SW480 (cell line): ENCODE results near the gene AMIGO2.
"Not testable (repeated sequence)": the region's sequence is repeated elsewhere in the genome, so short reads cannot be mapped to it uniquely, and the experiment has no call there.

Source experiments
- DNase-seq: peaks from one replicate; pipeline ENCODE4 v3.0.0-alpha.2; 2016; ENCODE audit warnings: low spot score

AMIGO2 gene

DNA sequence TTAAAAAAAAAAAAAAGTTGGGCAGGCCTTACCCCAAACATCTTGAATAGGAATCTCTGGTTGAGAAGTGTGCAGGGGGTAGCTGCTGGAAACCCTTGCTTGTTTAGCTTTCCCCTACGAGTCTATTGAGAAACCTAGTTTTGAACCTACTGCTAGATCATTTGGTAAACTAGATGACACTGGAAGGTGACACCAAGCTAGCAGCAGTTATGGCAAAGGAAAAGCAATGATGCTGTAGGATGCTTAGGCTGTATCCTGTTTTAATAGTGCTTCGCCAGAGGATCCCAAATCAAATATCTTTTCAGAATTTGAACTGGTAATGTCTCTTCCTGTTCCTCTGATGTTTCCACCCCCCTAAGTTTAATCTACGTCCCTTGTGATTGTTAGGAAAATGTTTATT is 5.8 kb downstream of the AMIGO2 start:
- DNase-seq = no peak

GRCh38 chr12:47071241-47071852 is 8.4 kb downstream of the AMIGO2 start:
- peak; percentile 38 for DNase-seq

DNA sequence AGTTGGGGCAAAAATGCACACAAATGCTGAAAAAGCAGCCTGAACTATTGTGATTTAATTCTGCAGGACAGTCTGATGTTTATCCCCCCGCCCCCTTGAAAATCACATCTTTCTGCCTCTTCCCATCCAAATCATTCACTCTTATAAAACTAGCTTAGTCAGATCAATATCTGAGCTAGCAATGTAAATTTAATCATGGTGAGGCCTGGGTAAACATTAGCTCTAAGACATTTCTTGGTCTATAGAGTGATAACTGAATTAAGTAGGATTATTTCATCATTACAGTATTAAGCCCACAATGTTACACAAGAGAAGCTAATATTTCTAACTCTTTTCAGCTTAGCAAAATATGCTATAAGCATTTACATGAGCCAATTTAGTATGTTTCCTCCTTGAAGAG is 9.4 kb downstream of the AMIGO2 start:
- no peak for DNase-seq

DNA sequence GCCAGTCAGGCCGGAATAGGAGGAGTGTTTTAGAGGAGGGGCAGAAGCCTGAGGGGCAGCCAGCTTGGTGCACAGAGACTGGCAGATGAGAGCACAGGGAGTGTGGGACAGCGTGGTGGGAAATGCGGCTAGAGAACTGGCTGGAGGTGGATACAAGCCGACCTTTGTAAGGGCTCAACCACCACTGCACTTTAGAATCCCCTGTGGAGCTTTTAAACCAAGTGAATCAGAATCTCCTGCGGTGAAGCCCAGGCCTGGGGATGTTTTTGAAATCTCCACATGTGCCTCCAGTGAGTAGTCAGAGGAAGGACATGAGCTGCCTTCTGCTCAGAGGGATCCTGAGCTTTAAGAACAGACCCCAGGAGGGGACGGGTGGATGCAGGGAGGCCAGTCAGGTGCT is 11.2 kb downstream of the AMIGO2 start:
- no peak for DNase-seq

DNA sequence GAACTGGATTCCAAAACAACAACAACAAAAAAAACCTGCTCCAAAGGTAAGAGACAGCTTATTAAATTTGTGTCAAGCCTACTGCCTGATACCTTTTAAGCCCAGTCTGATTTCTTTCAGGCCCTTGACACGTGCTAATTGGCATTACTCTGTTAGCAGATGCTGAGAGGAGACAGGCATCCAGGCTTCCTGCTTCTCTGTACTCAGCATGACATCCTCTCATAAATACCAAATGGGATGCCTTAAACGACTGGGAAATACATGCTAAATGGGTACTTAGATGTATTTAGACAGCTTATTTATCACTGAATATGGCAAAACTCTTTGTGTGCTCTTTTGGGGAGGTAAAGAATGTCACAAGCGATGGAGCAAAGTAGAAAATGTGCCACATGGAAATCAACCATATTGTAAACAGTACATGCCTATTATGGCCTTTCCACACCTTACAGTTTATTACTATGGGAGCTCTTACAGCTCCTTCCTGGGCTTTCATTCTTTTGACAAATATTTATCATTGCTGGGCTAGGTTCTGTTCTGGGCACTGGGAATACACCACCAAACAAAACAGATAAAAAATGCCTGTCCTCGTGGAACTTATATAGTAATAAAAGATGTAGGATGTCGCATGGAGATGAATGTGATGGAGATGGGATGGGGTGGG is 11.9 kb downstream of the AMIGO2 start:
- DNase-seq = no peak

DNA sequence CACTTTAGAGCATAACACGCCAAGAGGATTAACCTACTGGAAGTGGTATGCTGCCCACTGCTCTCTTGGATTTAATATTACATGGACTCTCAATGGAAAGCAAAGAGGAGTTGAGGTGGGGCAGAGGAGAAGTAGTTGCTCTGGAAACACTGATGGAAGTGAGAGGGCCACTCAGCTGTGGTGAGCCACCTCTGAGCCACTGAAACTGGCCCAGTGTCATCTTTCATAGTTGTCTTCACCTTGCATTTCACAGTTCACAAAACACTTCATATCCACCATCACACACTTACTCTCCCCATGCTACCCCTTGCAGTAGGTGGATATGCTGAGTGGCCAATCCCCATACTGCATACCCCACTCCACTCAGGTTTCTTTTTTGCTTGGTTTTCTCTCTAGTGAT is 12.6 kb downstream of the AMIGO2 start:
- no peak for DNase-seq

- no peak for DNase-seq
Measured at GRCh38 chr12:47066278-47067025, 13.3 kb downstream of the AMIGO2 start.

- no peak for DNase-seq
Measured at GRCh38 chr12:47065546-47065945, 14.2 kb downstream of the AMIGO2 start.

DNA sequence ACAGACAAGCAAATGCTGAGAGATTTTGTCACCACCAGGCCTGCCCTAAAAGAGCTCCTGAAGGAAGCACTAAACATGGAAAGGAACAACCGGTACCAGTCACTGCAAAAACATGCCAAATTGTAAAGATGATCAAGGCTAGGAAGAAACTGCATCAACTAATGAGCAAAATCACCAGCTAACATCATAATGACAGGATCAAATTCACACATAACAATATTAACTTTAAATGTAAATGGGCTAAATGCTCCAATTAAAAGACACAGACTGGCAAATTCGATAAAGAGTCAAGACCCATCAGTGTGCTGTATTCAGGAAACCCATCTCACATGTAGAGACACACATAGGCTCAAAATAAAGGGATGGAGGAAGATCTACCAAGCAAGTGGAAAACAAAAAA is 21.1 kb downstream of the AMIGO2 start:
- DNase-seq = not testable (repeated sequence)

DNA sequence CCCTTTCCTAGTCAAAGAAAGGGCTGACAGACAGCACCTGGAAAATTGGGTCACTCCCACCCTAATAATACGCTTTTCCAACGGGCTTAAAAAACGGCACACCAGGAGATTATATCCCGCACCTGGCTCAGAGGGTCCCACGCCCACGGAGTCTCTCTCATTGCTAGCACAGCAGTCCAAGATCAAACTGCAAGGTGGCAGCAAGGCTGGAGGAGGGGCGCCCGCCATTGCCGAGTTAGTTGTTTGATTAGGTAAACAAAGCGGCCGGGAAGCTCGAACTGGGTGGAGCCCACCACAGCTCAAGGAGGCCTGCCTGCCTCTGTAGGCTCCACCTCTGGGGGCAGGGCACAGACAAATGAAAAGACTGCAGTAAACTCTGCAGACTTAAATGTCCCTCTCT is 22.8 kb downstream of the AMIGO2 start:
- DNase-seq = not testable (repeated sequence)

DNA sequence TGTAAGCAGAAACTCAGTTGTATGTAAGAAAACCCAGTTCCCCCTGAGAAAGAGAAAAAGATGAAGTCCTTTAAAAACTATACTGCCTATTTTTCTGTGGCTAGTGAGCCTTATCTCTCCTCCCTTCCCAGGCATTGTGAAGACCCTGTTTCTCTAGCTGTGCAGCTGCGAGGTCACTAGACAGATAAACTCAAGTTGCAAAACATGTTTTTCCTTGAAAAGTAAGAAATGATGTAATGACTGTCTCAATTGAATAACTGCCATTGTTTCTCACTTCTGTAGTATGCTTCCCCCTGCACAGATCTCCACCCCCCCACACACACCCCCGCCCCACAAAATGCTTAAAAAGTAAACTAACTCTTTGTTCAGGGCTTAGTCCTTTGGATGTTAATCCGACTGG is 23.9 kb downstream of the AMIGO2 start:
- not testable (repeated sequence) for DNase-seq

DNA sequence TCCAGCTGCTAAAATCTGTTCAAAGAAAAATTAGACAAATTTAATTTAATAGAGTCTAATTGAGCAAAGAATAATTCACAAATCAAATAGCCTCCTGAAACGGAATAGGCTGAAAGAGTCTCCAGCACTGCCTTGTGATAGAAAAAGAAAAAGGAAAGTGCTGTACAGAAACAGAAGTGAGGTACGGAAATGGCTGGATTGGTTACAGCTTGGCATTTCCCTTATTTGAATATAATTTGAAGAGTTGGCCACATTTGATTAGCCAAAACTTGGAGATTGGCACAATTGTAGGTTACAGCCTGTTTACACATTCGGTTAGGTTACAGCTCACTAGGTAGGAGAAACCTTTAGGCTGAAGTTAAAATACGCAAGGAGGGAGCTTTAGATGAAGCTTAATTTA is 25.1 kb downstream of the AMIGO2 start:
- no peak for DNase-seq

DNA sequence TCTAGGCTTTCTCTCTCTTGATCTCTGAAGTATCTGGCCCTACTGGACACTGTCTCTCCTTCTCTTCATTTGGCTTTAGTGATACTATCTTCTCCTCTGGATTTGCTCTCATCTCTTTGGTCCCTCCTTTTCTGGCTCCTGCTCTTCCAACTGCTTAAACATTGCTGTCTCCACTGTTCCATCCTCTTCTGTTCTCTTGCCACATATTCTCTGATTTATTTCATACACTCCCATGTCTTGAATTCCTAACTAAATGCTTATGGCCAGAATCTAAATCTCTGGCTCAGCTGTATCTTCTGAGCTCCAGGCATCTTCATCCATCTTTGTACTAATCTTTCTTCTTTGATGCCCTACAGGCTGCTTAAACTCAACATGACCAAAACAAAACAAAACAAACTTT is 25.8 kb downstream of the AMIGO2 start:
- no peak for DNase-seq

GRCh38 chr12:47052274-47052673 is 27.5 kb downstream of the AMIGO2 start:
- no peak for DNase-seq

GRCh38 chr12:47051291-47051690 is 28.5 kb downstream of the AMIGO2 start:
- DNase-seq = not testable (repeated sequence)

DNA sequence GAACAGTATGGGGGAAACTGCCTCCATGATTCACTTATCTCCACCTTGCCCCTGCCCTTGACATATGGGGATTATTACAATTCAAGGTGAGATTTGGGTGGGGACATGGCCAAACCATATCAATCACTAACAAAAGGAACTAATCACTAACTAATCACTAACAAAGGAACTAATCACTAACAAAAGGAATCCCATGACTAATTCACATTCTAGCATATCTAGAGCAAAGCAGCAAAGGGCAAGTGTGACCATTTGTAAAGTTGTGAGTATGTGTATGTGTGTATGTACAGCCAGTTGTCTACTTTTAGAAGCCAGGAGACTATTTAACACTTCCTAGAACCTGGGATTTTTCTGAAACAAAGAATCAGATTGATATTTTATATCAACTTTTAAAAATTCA is 31.2 kb downstream of the AMIGO2 start:
- DNase-seq = no peak

GRCh38 chr12:47041327-47041726 is 38.4 kb downstream of the AMIGO2 start:
- DNase-seq = no peak

DNA sequence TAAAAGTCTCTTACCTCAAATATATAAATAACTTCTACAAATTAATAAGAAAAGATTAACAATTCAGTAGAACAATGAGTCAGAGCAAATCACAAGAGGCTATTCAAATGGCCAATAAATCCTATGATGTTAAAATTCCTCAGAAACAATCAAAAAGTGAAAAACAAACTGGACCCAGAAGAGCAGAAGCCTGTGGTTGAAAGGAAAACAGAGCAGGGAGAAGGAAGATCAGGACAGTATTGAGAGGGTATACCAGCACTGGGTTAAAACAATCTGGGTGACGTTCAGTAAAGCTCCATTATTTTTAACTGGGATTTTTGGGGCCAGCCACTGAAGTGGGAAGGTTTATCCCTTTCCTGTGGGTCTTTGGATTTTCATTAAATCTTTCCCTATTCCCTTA is 40.0 kb downstream of the AMIGO2 start:
- DNase-seq = no peak

DNA sequence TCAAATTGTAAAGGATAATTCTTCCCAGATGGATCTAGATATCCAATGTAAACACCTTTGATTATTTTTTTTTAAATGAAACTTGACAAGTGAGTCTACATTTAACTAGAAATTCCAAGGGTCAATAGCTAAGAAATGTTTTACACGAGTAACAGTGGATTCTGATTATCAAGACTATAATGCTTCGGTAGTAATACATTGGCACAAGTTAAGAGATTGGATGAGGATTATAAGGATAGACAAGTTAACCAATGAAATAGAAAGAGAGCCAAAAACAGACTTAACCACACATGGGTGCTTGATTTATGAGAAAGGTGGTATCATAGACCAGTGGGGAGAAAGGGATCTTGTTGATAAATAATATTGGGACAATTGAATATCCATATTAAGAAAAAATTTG is 40.7 kb downstream of the AMIGO2 start:
- no peak for DNase-seq

- no peak for DNase-seq
Measured at GRCh38 chr12:47038270-47038748, 41.5 kb downstream of the AMIGO2 start.

GRCh38 chr12:47035484-47035883 is 44.3 kb downstream of the AMIGO2 start:
- no peak for DNase-seq

DNA sequence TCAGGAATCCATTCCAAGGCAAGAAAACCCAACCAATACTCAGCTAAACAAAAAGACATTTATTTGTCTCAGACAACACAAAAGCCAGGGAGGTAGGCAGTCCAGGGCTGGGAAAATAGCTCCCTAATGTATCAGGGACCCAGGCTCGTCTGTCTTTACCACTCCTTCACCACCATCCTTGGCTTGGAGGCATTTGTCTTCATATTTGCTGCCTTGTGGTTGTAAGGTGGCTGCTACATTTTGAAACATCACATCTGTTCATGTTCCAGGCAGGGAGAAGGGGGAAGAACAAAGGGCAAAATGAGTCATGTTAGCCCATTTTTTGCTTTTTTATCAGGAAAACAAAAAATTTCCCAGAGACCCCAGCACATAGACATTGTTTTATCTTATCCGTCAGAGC is 45.1 kb downstream of the AMIGO2 start:
- DNase-seq = no peak
